GM12873 (cell line): ENCODE data around the gene ZNF207.

Source experiments
- CTCF ChIP-seq: IDR thresholded peaks from 2 replicates; pipeline ENCODE4 v1.5.1; 2012; ENCODE audit warnings: low read depth, mild to moderate bottlenecking, moderate library complexity, low read length, control low read depth; ENCODE audit not compliant: insufficient read depth; ENCODE audit errors: missing control alignments

Gene ZNF207

GRCh38 chr17:32341141-32341856 lies 8.7 kb upstream of the ZNF207 start:
- peak; percentile 52 for TF ChIP-seq CTCF

GRCh38 chr17:32341857-32342602 lies 7.9 kb upstream of the ZNF207 start, which contains the start of gene C17orf75:
TSS of gene C17orf75 (minus strand) at chr17:32342173. CDS start at chr17:32342139, 34 bp downstream.
- no peak for TF ChIP-seq CTCF

GRCh38 chr17:32342603-32343325 lies 7.2 kb upstream of the ZNF207 start:
- TF ChIP-seq CTCF: no peak

- TF ChIP-seq CTCF: no peak
These were observed 3.9 kb upstream of the ZNF207 start for GRCh38 chr17:32345951-32346600.

- no peak for TF ChIP-seq CTCF
These were observed 1.5 kb upstream of the ZNF207 start for GRCh38 chr17:32348483-32348800.

- TF ChIP-seq CTCF: no peak
These were observed 479 bp upstream of the ZNF207 start for GRCh38 chr17:32349503-32349853.
